Mesenchymal stem cell (in vitro differentiated cells and primary cell): Measurements from ENCODE around the gene KRTAP4-6.
A peak's percentile ranks its signal among the peaks of the same experiment; 100 is the strongest.
"Not testable (repeated sequence)": the region's sequence is repeated elsewhere in the genome, so short reads cannot be mapped to it uniquely, and the experiment has no call there.

Experiments used
- DNase-seq: peaks from one replicate; pipeline ENCODE4 v3.0.0-alpha.2; 2013
- H2AFZ ChIP-seq: one replicate; pipeline ENCODE4 v1.6.1; 2013; ENCODE audit warnings: low read depth, mild to moderate bottlenecking, control low read depth, inconsistent platforms, low read length, moderate library complexity
- H2AK5ac ChIP-seq: 2 replicates; pipeline ENCODE4 v1.6.1; 2013; ENCODE audit warnings: low read length, moderate library complexity, mild to moderate bottlenecking, inconsistent platforms; ENCODE audit not compliant: severe bottlenecking
- H2BK120ac ChIP-seq: one replicate; pipeline ENCODE4 v1.6.1; 2013; ENCODE audit warnings: low read depth, mild to moderate bottlenecking, inconsistent platforms, low read length, moderate library complexity
- H2BK12ac ChIP-seq, 2 experiments: one replicate each; pipeline ENCODE4 v1.6.1; 2013; ENCODE audit warnings: inconsistent platforms in 2 of 2, low read length in 2 of 2, mild to moderate bottlenecking in 2 of 2, moderate library complexity in 2 of 2, control low read depth in 1 of 2
- H2BK15ac ChIP-seq: one replicate; pipeline ENCODE4 v1.6.1; 2013; ENCODE audit warnings: mild to moderate bottlenecking, low read depth, inconsistent platforms; ENCODE audit not compliant: poor library complexity, severe bottlenecking
- H2BK5ac ChIP-seq: 2 replicates; pipeline ENCODE4 v1.6.1; 2013; ENCODE audit warnings: low read depth, mild to moderate bottlenecking, low read length, control low read depth, inconsistent platforms; ENCODE audit not compliant: poor library complexity, severe bottlenecking
- H3K14ac ChIP-seq, 2 experiments: one replicate each; pipeline ENCODE4 v1.6.1; 2013; ENCODE audit warnings: inconsistent platforms in 2 of 2, low read length in 2 of 2, control low read depth in 1 of 2, mild to moderate bottlenecking in 1 of 2, moderate library complexity in 1 of 2
- H3K18ac ChIP-seq, 2 experiments: one replicate each; pipeline ENCODE4 v1.6.1; 2013; ENCODE audit warnings: inconsistent platforms in 2 of 2, low read length in 2 of 2, control low read depth in 1 of 2, low read depth in 1 of 2, mild to moderate bottlenecking in 1 of 2
- H3K23ac ChIP-seq, 2 experiments: one replicate each; pipeline ENCODE4 v1.6.1; 2013; ENCODE audit warnings: inconsistent platforms in 2 of 2, low read length in 2 of 2, mild to moderate bottlenecking in 2 of 2, moderate library complexity in 2 of 2, control low read depth in 1 of 2
- H3K27ac ChIP-seq: 2 replicates; pipeline ENCODE4 v1.5.1; 2013; ENCODE audit warnings: mild to moderate bottlenecking, moderate library complexity, low read length, control low read depth, inconsistent platforms; ENCODE audit not compliant: poor library complexity, severe bottlenecking
- H3K27me3 ChIP-seq, 2 experiments: 2 replicates each; pipeline versions ENCODE4 v1.6.1 to v1.7.0; 2013; ENCODE audit warnings: low read length in 2 of 2, mild to moderate bottlenecking in 2 of 2, moderate library complexity in 2 of 2, control low read depth in 1 of 2, inconsistent platforms in 1 of 2; ENCODE audit not compliant: control insufficient read depth in 1 of 2, insufficient read depth in 1 of 2
- H3K36me3 ChIP-seq, 2 experiments: 2 replicates each; pipeline versions ENCODE4 v1.6.1 to v1.7.0; 2013; ENCODE audit warnings: low read length in 2 of 2, control low read depth in 1 of 2, inconsistent platforms in 1 of 2, low read depth in 1 of 2, mild to moderate bottlenecking in 1 of 2; ENCODE audit not compliant: insufficient read depth in 2 of 2, control insufficient read depth in 1 of 2
- H3K4ac ChIP-seq, 2 experiments: one replicate each; pipeline ENCODE4 v1.6.1; 2013; ENCODE audit warnings: inconsistent platforms in 2 of 2, low read length in 2 of 2, mild to moderate bottlenecking in 2 of 2, moderate library complexity in 2 of 2, control low read depth in 1 of 2, low read depth in 1 of 2
- H3K4me1 ChIP-seq: 2 replicates; pipeline ENCODE4 v1.6.1; 2013; ENCODE audit warnings: low read depth, low read length, control low read depth; ENCODE audit not compliant: control insufficient read depth, insufficient read depth
- H3K4me2 ChIP-seq: 2 replicates; pipeline ENCODE4 v1.6.1; 2013; ENCODE audit warnings: low read length, mild to moderate bottlenecking, inconsistent platforms; ENCODE audit not compliant: poor library complexity, severe bottlenecking
- H3K4me3 ChIP-seq, 2 experiments: 2 replicates each; pipeline versions ENCODE4 v1.5.1 to v1.7.0; 2013; ENCODE audit warnings: low read length in 2 of 2, mild to moderate bottlenecking in 2 of 2, control low read depth in 1 of 2, low read depth in 1 of 2; ENCODE audit not compliant: insufficient read depth in 1 of 2
- H3K79me1 ChIP-seq: replicated peaks from 2 replicates; pipeline ENCODE4 v1.6.1; 2013; ENCODE audit warnings: mild to moderate bottlenecking, control low read depth, low read length, inconsistent platforms; ENCODE audit not compliant: poor library complexity, severe bottlenecking
- H3K9ac ChIP-seq: 2 replicates; pipeline ENCODE4 v1.7.0; 2013; ENCODE audit warnings: mild to moderate bottlenecking, low read length, moderate library complexity
- H3K9me3 ChIP-seq: 2 replicates; pipeline ENCODE4 v1.7.0; 2013; ENCODE audit warnings: mild to moderate bottlenecking, low read length; ENCODE audit not compliant: control insufficient read depth
- H4K8ac ChIP-seq: one replicate; pipeline ENCODE4 v1.6.1; 2013; ENCODE audit warnings: inconsistent platforms, mild to moderate bottlenecking, low read length, moderate library complexity
- H4K91ac ChIP-seq: one replicate; pipeline ENCODE4 v1.6.1; 2013; ENCODE audit warnings: mild to moderate bottlenecking, low read length, inconsistent platforms
- WGBS: methylation state at CpG from one replicate; pipeline ENCODE4 v1.1.7; 2013; ENCODE audit warnings: mixed read lengths; 5-methylcytosine and 5-hydroxymethylcytosine counted together

Gene KRTAP4-6

GRCh38 chr17:41139865-41140264 is 479 bp downstream of the KRTAP4-6 start:
- not testable (repeated sequence) for H3K14ac ChIP-seq, H3K4me1 ChIP-seq, H3K27me3 ChIP-seq, H3K18ac ChIP-seq, H2BK5ac ChIP-seq, H3K36me3 ChIP-seq, H3K27ac ChIP-seq, H3K9ac ChIP-seq, H2AFZ ChIP-seq, DNase-seq, H2BK12ac ChIP-seq, H3K79me1 ChIP-seq, H4K8ac ChIP-seq, H3K4me2 ChIP-seq, H2BK120ac ChIP-seq, H3K23ac ChIP-seq, H3K4ac ChIP-seq
- Histone ChIP-seq H2AK5ac (peak overlapping the region; percentile 31), H3K4me3 (peak overlapping the region in 1 of 2 experiments; percentile 39), H3K9me3 (peaks cover 23% of the 10 kb centered on the region), H4K91ac (peak overlapping the region; percentile 18), H2BK15ac (peak overlapping the region; percentile 52)
- WGBS, result 90% methylated on average over 12 of the region's 12 CpGs

DNA sequence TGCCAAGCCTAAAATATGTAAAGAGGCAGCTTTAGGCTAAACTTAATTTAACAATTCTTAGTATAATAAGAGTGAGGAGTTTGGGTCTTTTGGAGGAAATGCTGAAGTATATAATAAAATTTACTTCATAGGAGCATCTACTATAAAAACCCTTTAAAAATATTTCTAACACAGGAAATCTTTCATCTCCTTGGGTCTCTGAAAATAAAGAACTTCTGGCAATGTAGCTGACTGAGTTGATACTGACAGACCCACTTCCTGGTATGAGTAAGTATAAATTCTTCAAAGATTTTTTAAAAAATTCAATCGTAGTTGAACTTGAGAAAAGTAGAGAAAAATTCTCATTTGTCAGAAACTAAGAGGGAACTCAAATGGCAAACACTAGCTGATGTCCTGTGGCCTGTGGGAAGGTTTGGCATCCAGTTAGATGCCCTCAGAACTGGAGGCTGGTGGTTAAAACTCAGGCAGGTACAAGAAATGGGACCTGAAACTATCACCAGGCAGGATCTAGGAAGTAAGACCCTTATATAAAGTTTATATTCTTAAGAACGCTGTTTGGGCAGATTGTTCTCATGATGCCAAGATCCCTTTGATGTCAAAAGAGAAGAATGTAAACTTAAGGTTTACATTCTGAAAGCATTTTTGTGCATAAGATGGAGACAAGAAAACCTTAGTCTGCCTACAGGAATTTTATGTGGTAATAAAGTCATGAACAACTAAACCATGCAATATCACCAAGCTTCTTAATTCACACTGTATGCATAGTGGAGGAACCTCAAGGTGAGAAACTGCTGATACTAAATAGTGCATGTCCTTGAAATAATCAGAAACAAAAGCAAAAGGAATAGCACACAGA is 6.2 kb downstream of the KRTAP4-6 start:
- Histone ChIP-seq H3K14ac (no peak overlapping the region), H3K9ac (no peak overlapping the region), H3K4me2 (no peak overlapping the region), H2AFZ (no peak overlapping the region), H3K18ac (no peak overlapping the region), H3K4ac (no peak overlapping the region), H2BK12ac (no peak overlapping the region), H3K4me3 (no peak overlapping the region), H2BK120ac (no peak overlapping the region), H2BK15ac (no peak overlapping the region), H3K4me1 (no peaks in the 10 kb centered on the region), H3K27me3 (no peaks in the 10 kb centered on the region), H4K91ac (no peak overlapping the region), H2BK5ac (no peak overlapping the region), H3K23ac (no peak overlapping the region), H3K36me3 (no peaks in the 10 kb centered on the region), H2AK5ac (no peak overlapping the region), H4K8ac (no peak overlapping the region), H3K27ac (no peak overlapping the region), H3K79me1 (no peaks in the 10 kb centered on the region), H3K9me3 (peaks cover 5% of the 10 kb centered on the region)
- WGBS, result 94% methylated on average over 2 of the region's 2 CpGs
- DNase-seq, result no peak

DNA sequence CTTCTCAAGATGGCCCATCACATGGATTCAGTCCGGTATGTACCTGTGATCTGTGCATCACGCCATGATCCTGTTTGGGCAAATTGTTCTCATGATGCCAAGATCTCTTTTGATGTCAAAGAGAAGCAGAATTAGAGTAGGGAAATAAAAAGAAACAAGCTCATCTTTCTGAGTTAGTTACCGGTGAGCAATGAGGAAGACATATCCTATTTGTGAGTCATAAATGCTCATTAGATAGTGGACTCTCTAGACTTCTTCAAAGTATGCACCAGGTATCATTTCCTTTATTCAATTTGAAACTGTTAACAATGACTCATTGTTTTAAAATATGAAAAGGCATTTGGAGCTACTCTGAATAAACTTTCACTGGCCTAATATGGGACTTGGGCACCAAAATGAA is 8.4 kb downstream of the KRTAP4-6 start:
- H2AFZ ChIP-seq, result no peak overlapping the region
- no peak overlapping the region for H3K18ac ChIP-seq
- no peak overlapping the region for H3K4me2 ChIP-seq
- no peak overlapping the region for H2BK12ac ChIP-seq
- H3K9ac ChIP-seq, result no peak overlapping the region
- no peak overlapping the region for H2BK5ac ChIP-seq
- no peak overlapping the region for H2BK15ac ChIP-seq
- H3K79me1 ChIP-seq, result no peaks in the 10 kb centered on the region
- H3K23ac ChIP-seq, result no peak overlapping the region
- H4K8ac ChIP-seq, result no peak overlapping the region
- no peak overlapping the region for H4K91ac ChIP-seq
- H2AK5ac ChIP-seq, result no peak overlapping the region
- no peak for DNase-seq
- no peak overlapping the region for H3K14ac ChIP-seq
- WGBS, result 93% methylated on average over 2 of the region's 3 CpGs
- no peak overlapping the region for H2BK120ac ChIP-seq
- H3K27me3 ChIP-seq, result no peaks in the 10 kb centered on the region
- H3K27ac ChIP-seq, result no peak overlapping the region
- no peaks in the 10 kb centered on the region for H3K4me1 ChIP-seq
- no peak overlapping the region for H3K4ac ChIP-seq
- H3K4me3 ChIP-seq, result no peak overlapping the region
- H3K9me3 ChIP-seq, result peaks cover 3% of the 10 kb centered on the region
- no peaks in the 10 kb centered on the region for H3K36me3 ChIP-seq

GRCh38 chr17:41127371-41127770 is 13.0 kb downstream of the KRTAP4-6 start:
- no peaks in the 10 kb centered on the region for H3K9me3 ChIP-seq
- no peak overlapping the region for H2BK15ac ChIP-seq
- H3K4me2 ChIP-seq, result no peak overlapping the region
- H2BK120ac ChIP-seq, result no peak overlapping the region
- no peak overlapping the region for H3K23ac ChIP-seq
- H4K91ac ChIP-seq, result no peak overlapping the region
- no peaks in the 10 kb centered on the region for H3K36me3 ChIP-seq
- no peak overlapping the region for H3K4ac ChIP-seq
- H2BK5ac ChIP-seq, result no peak overlapping the region
- no peak overlapping the region for H3K9ac ChIP-seq
- H3K79me1 ChIP-seq, result no peaks in the 10 kb centered on the region
- no peak for DNase-seq
- peaks cover 2% of the 10 kb centered on the region for H3K4me1 ChIP-seq
- no peak overlapping the region for H2AK5ac ChIP-seq
- no peaks in the 10 kb centered on the region for H3K27me3 ChIP-seq
- no peak overlapping the region for H3K4me3 ChIP-seq
- no peak overlapping the region for H4K8ac ChIP-seq
- no peak overlapping the region for H3K14ac ChIP-seq
- no peak overlapping the region for H3K27ac ChIP-seq
- WGBS, result no CpG with 5 or more reads among the region's 1 CpG
- no peak overlapping the region for H2AFZ ChIP-seq
- no peak overlapping the region for H2BK12ac ChIP-seq
- no peak overlapping the region for H3K18ac ChIP-seq
